Measurements from ENCODE around the gene APOA4.

Gene APOA4

GRCh38 chr11:116857316-116857715 lies 34.2 kb upstream of the APOA4 start:
- FAIRE-seq (no peak), DNase-seq (ENCODE audit: insufficient read length, low spot score) (no peak)
- no peak for TF ChIP-seq POLR2A (IDR thresholded peaks at IDR 0.05; ENCODE audit: low read depth, low read length)

GRCh38 chr11:116856423-116856822 lies 33.3 kb upstream of the APOA4 start:
- no peak for DNase-seq (ENCODE audit: insufficient read length, low spot score)
- no peak for TF ChIP-seq POLR2A (IDR thresholded peaks at IDR 0.05; ENCODE audit: low read depth, low read length)
- no peak for FAIRE-seq

- DNase-seq (ENCODE audit: insufficient read length, low spot score) (no peak), FAIRE-seq (no peak)
- TF ChIP-seq POLR2A (IDR thresholded peaks at IDR 0.05; ENCODE audit: low read depth, low read length), result no peak
Measured at GRCh38 chr11:116855413-116855812, 32.3 kb upstream of the APOA4 start.

- DNase-seq (ENCODE audit: insufficient read length, low spot score) (peak; percentile 66), FAIRE-seq (peak; percentile 93)
- TF ChIP-seq POLR2A (IDR thresholded peaks at IDR 0.05; ENCODE audit: low read depth, low read length), result no peak
Measured at GRCh38 chr11:116853461-116854073, 30.5 kb upstream of the APOA4 start.

- FAIRE-seq (peak; percentile 11), DNase-seq (ENCODE audit: insufficient read length, low spot score) (no peak)
- no peak for TF ChIP-seq POLR2A (IDR thresholded peaks at IDR 0.05; ENCODE audit: low read depth, low read length)
Measured at GRCh38 chr11:116852261-116853031, 29.3 kb upstream of the APOA4 start.

GRCh38 chr11:116851626-116852025 lies 28.5 kb upstream of the APOA4 start:
- FAIRE-seq, result no peak
- TF ChIP-seq POLR2A (IDR thresholded peaks at IDR 0.05; ENCODE audit: low read depth, low read length), result no peak
- DNase-seq (ENCODE audit: insufficient read length, low spot score), result no peak

- TF ChIP-seq POLR2A (IDR thresholded peaks at IDR 0.05; ENCODE audit: low read depth, low read length), result no peak
- DNase-seq (ENCODE audit: insufficient read length, low spot score) (no peak), FAIRE-seq (no peak)
Measured at GRCh38 chr11:116849486-116849885, 26.4 kb upstream of the APOA4 start.

GRCh38 chr11:116849060-116849459 lies 26.0 kb upstream of the APOA4 start:
- no peak for TF ChIP-seq POLR2A (IDR thresholded peaks at IDR 0.05; ENCODE audit: low read depth, low read length)
- DNase-seq (ENCODE audit: insufficient read length, low spot score) (no peak), FAIRE-seq (no peak)

GRCh38 chr11:116847612-116848011 lies 24.5 kb upstream of the APOA4 start:
- DNase-seq (ENCODE audit: insufficient read length, low spot score), result no peak
- no peak for TF ChIP-seq POLR2A (IDR thresholded peaks at IDR 0.05; ENCODE audit: low read depth, low read length)
- no peak for FAIRE-seq

- no peak for TF ChIP-seq POLR2A (IDR thresholded peaks at IDR 0.05; ENCODE audit: low read depth, low read length)
- no peak for DNase-seq (ENCODE audit: insufficient read length, low spot score)
- FAIRE-seq, result no peak
Measured at GRCh38 chr11:116844722-116845121, 21.6 kb upstream of the APOA4 start.

GRCh38 chr11:116843661-116844060 lies 20.6 kb upstream of the APOA4 start:
- FAIRE-seq (no peak), DNase-seq (ENCODE audit: insufficient read length, low spot score) (no peak)
- TF ChIP-seq POLR2A (IDR thresholded peaks at IDR 0.05; ENCODE audit: low read depth, low read length), result no peak

GRCh38 chr11:116842909-116843308 lies 19.8 kb upstream of the APOA4 start:
- TF ChIP-seq POLR2A (IDR thresholded peaks at IDR 0.05; ENCODE audit: low read depth, low read length), result no peak
- DNase-seq (ENCODE audit: insufficient read length, low spot score), result no peak
- no peak for FAIRE-seq

- no peak for FAIRE-seq
- DNase-seq (ENCODE audit: insufficient read length, low spot score), result no peak
- TF ChIP-seq POLR2A (IDR thresholded peaks at IDR 0.05; ENCODE audit: low read depth, low read length), result no peak
Measured at GRCh38 chr11:116842117-116842516, 19.0 kb upstream of the APOA4 start.

GRCh38 chr11:116840746-116841296 lies 17.7 kb upstream of the APOA4 start:
- DNase-seq (ENCODE audit: insufficient read length, low spot score), result no peak
- TF ChIP-seq POLR2A (IDR thresholded peaks at IDR 0.05; ENCODE audit: low read depth, low read length), result no peak
- FAIRE-seq, result no peak

GRCh38 chr11:116840224-116840745 lies 17.2 kb upstream of the APOA4 start:
- TF ChIP-seq POLR2A (IDR thresholded peaks at IDR 0.05; ENCODE audit: low read depth, low read length), result no peak
- DNase-seq (ENCODE audit: insufficient read length, low spot score) (no peak), FAIRE-seq (no peak)

Data from H54 (cell line).